ENCODE measurements around the gene BCAS4.
"Not testable (repeated sequence)": the region's sequence is repeated elsewhere in the genome, so short reads cannot be mapped to it uniquely, and the experiment has no call there.

BCAS4 gene

DNA sequence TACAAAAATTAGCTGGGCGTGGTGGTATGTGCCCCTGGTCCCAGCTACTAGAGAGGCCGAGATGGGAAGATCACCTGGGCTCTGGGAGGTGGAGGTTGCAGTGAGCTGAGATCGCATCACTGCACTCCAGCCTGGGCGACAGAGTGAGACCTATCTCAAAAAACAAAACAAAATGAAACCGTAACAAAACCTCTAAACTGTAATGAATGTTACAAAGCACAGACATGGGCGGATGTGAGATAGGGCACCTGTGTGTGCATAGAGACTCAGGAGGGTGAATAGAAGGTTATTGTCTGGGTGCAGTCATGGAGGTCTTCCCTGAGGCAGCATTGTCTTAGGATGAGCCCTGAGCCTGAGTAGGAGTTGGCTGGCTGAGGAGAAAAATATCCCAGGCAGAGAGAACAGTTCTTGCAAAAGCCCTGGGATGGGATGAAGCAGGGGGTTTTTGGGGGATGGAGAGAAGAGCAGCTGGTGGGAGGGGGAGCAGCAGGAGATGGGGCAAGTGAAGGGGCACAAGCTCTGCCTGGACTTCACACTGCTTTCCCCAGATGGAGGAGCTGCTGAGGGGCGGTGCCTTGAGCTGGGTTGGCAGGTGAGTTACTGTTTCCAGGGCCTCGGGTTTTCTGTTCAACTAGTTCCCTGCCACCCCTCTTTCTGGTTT, 5.2 kb downstream of the BCAS4 start:
- DNase-seq = no peak

DNA sequence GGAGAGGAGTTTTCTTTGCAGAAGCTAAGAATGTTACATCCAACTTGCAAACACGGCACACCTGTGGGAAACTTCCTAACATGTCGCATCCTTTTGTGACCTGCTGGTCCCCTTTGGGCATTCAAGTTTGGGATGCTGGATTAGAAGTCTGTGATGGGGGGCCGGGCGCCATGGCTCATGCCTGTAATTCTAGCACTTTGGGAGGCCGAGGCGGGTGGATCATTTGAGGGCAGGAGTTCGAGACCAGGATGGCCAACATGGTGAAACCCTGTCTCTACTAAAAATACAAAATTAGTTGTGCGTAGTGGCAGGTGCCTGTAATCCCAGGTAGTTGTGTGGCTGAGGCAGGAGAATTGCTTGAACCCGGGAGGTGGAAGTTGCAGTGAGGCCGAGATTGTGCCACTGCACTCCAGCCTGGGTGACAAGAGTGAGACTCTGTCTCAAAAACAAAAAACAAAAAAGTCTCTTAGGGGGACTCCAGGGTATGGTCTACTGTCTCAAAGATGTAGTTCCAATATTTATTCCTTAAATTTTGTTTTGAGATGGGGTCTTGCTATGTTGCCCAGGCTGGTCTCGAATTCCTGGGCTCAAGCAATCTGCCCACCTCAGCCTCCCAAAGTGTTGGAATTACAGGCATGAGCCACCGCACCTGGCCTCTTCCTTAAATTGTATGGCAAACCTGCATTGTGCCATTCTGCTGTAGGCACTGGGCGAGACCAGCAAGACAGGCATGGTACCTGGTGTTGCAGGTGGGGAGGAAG, 6.3 kb downstream of the BCAS4 start:
- not testable (repeated sequence) for DNase-seq

DNA sequence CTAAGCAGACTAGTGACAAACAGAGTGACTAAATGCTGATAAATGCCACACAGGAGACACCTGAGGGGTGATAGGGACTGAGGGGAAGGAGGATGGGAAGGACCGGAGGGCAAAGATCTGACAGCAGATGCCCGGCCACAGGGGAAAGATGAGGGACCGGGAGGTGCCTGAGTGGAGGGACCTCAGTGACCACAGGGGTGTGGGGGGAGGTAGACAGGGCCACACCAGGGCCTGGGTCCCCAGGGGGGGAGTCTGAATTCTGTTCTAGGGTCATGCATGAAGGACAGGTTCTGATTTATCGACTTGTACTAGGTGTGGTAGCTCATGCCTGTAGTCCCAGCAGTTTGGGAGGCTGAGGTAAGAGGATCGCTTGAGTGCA, 6.9 kb downstream of the BCAS4 start:
- no peak for DNase-seq

DNA sequence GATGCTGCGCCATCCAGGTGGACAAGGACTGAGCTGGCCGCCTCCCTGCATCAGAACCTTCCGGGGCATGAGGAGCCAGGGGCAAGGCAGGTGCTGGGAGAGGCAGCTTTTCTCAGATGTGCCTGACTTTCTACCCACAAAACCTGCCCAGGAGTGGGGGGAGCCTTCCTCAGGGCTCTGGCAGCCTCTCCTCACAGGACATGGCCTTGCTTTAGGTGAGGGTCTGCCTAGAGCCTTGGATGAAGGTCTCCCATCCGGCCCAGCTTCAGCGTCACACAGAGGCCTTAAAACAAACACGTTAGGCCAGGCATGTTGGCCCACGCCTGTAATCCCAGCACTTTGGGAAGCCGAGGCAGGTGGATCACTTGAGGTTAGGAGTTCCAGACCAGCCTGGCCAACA, 7.4 kb downstream of the BCAS4 start:
- DNase-seq = no peak

DNA sequence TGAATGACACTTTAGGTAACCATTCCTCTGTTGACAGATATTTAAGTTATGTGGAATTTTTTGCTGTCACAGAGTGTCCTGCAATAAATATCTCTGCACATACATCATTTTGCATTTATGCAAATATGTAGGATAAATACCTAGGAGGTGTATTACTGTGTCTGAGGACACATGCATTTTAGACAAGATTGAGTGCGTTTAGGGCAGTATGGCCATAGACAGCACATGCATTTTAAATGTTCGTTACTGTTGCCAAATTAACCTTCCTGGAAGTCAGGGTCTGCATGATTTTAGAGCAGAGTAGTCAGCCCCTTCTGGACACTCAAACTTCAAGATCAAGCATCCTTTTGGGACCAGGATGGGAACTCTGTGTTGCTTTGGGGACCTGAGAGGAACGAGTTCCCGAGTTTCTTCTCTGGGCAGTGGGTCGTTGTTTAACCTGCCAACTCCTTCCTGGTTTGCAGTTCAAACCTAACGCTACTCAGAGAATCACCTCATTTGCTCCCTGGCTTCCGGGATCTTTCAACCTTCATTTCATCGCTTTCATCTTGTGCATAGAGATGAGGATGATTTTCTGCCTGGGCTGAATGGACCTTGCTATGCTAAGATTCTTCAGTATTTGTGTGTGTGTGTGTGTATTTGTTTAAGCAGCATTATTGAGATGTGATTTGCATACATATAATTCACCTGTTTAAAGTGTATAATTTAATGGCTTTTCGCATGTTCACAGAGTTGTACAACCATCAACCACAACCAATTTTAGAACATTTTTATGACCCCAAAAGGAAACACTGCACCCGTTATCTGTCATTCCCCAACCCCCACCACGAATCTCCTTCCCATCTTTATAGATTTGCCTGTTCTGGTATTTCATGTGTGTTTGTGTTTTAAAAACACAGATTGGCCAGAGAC, 9.8 kb downstream of the BCAS4 start:
- no peak for DNase-seq

DNA sequence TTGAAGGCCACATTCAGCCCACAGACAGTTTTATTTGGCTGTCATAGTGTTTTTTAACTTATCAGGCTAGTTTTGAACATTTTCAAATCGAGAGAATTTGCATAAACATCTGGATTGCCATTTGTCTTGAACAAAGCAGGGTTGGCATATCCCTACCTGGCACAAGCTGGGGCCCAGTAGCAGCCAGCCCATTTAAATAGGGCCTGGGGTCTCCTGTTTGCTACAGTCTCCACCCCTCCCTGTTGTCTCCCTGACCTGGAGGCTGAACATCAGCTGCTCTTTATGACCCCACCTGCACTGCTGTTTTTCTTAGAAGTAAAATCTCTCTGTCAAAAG, 10.5 kb downstream of the BCAS4 start:
- DNase-seq = no peak

DNA sequence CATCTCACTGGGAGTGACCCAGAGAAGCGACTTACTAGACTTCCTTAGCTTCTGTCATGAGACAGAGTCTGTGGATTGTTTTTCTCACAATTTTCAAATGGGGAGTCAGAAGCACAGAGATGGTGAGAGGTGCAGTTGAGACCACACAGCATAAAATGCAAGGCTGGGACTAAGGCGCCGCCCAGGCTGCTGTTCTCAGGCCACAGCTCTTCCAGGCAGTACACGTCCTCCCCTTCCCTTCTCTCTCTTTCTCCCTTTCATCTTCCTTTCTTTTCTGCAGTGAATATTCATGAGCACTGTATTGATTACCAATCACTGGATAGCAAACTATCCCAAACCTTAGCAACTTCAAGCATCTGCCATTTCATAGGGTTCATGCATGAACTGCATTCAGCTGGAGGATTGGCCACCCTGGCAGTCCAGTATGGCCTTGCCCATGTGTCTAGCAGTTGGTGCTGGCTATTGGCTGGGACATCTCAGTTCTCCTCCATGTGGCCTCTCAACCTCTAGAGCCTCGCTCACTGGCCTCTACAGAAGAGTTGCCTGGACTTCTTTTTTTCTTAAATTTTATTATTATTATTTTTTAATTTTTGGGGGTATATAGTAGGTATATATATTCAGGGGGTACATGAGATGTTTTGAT, 11.4 kb downstream of the BCAS4 start:
- no peak for DNase-seq

DNA sequence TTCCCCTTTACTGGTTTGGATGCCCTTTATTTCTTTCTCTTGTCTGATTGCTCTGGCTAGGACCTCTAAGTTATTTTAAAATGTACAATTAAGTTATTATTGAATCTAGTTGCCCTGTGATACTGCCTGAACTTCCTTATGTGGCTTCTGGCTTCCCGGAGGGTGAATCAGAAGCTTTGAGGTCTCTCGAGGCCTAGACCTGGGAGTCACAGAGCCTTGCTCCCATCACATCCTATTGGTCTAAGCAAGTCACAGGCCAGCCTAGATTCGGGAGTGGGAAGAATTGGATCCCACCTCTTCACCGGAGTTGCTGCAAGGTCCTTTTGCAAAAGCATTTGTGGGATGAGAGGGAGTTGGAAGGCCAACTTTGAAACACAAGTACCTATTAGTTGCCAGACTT, 15.2 kb downstream of the BCAS4 start:
- no peak for DNase-seq

DNA sequence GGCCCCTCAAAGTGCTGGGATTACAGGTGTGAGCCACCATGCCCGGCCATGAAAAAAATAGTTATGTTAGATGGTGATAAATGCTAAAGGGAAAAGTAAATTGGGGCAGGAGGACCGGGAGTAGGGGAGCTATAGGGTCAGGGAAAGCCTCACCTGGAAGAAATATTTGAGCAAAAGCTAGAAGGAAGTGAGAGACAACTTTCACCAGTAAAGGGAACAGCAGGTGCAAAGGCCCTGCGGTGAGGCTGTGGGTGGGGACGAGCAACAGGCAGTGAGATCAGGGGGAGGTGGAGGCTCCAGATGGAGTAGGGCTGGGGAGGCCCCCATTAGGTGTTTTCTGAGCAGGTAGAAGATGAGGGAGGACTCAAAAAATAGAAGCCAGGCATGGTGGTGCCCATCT, 16.0 kb downstream of the BCAS4 start:
- DNase-seq = no peak

DNA sequence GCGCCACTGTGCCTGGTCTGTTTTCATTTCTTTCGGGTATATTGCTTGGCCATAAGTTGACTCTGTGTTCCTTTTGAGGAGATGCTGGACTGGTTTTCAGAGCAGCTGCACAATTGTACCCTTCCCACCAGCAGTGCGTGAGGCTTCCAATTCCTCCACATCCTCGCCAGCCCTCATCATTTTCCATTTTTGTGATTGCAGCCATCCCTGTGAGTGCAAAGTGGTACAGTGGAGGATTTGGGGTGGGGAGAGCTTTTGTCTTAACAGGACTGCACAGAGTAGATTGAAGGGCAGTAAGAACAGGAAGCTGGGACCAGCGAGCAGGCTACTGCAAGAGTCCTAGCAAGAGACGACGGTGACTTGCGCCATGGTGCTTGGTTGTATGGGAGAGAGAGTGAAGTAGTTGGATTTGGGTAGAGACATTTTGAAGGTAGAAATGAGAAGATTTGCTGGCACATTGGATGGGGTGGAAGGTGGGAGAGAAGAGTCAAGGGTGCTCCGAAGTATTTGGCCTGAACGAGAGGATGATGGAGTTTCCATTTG, 18.3 kb downstream of the BCAS4 start:
- DNase-seq = no peak

DNA sequence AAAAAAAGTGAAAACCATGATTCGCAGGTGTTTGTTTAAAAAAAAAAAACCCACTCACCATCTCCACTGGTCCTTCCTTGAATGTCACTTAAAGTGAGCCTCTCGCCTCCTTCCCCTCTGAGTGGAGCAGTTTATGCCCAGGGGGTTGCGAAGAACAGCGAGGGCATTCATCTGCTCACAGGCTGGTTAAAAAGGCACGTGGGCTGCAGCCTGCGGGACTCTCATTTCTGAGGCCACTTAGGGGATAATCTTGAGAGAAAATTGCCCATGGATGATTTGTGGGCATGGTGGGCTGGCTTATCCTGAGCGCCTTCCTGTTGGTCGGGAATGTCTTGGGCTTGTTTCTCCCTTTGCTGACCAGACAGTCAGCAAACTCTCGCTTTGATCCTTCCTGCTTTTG, 18.9 kb downstream of the BCAS4 start:
- DNase-seq = no peak

DNA sequence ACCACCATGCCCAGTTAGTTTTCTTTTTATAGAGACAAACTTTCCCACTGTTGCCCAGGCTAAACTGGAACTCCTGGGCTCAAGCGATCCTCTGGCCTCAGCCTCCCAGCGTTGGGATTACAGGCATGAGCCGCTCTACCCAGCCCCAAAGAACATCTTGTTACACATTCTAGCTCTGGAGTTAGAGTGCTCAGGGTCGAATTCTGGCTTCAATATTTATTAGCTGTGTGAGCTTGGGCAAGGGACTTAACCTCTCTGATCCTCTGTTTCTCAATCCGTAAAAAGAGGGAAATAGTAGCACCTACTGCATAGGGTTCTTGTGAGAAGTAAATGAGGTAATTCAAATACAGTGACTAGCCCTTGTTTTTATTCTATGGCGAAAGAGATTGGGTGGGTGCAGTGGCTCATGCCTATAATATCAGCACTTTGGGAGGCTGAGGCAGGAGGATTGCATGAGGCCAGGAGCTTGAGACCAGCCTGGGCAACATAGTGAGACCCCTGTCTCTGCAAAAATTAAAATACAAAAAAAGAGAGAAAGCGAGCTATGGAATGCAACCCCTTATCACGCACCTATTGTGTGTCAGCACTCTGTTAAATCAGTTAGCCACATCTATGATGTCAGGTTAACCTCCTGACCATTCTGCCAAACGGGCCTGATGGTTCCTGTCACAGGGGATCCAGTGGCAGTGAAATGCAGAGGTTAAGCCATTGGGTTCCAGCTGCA, 19.7 kb downstream of the BCAS4 start:
- no peak for DNase-seq

DNA sequence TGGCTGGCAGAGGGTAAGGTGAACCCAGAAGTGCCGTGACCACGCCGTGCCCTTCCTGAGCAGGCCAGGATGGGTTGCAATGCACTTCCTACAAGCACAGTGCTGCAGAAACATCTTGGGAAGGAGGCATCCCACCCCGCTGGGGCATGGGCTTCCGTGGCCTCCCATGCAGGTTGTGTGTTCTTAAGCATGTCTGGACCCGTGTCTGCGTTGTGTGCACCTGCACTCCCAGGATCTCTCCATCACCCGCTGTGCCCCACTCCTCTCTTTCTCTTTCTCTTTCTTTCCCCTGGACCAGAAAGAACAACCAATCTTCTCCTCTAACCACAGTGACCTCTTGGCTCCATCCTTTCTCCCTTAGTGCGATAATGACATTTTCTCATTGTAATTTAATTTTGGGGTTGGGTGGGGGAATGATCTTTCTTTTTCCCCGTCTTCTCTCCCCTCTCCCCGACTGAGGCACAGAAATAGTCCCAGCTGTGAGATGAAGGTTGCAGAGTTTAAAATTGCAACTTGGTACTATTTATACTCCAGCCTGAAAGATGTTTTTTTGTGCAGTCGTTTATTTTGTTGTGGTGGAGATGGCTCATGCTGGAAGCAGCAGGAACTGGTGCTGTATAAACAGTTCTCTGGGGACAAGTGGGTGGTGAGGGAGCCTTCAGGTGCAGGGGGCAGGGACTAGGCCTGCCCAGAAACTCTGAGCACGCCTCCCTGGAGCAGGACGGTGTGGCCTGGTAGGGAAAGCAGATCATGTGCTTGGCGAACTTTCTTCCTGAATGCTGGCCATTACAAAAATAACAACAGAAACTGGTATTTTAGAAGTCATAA, 20.5 kb downstream of the BCAS4 start:
- DNase-seq = peak; percentile 42

DNA sequence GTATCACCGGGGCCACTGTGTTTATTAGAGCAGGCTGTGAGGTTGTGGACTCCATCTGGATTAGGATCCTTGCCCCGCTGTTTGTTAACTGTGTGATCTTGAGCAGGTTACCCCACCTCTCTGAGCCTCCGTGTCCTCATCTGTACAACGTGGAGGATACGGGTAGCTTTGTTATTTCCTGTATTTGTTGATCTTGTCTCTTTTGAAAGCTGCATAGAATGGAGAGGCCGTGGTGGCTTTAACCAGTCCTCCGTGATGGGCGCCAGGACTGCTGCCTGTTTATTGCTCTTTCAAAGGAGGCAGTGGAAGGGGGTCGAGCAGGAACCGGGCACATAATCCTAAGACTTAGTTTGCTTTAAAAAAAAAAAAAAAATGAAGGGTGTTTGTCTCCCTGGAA, 22.9 kb downstream of the BCAS4 start:
- DNase-seq = no peak

DNA sequence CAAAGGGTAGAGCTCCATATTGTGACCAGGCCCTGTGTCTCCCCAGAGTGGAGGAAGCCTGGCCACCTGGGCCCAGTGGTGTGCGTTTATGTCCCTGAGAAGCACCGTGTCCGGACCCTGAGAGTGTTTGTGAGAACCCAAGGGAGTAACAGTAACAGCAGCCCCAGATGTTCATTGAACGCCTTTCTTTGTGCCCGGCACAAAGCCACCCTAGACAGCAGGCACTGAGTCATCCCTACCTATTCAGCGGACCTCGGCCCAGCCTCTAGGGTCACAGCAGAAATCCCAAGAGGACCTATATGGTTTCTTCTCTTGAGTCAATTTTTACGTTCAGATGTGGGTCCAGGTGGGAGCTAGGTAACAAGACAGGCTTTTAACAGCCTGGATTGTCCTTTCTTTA, 24.5 kb downstream of the BCAS4 start:
- DNase-seq = no peak

DNA sequence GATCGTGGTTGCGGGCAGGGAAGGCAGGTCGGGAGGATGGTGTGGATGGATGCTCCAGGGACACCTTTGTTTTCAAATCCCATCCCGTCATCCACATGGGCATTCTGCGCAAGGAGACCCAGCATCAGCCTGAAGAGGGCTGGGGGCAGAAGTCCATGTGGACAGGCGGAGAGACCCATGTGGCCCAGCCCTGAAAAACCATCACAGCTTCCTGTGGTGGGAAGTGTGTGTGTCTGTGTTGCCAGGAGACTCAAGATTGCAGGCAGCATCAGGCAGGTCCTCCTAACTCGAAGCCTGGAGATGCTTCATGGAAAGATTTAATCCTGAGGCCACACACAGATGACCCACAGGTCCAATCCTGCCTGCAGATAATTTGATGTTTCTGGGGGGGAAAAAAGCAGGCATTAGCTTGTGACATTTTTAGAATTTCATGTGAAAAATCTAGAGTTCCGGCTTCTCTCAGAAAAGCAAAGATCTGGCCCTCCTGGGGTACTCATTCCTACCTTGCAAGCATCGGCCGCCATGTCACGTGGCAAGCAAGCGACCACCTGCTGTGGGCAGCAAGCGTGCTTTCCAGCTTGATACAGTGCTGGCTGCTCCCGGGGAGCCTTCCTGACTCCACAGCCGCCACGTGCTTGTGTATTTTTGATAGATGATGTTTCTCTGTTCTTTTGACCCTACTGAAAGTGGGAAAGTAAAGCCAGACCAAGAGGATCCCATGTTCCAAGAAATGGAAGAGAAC, 25.8 kb downstream of the BCAS4 start:
- peak; percentile 33 for DNase-seq

DNA sequence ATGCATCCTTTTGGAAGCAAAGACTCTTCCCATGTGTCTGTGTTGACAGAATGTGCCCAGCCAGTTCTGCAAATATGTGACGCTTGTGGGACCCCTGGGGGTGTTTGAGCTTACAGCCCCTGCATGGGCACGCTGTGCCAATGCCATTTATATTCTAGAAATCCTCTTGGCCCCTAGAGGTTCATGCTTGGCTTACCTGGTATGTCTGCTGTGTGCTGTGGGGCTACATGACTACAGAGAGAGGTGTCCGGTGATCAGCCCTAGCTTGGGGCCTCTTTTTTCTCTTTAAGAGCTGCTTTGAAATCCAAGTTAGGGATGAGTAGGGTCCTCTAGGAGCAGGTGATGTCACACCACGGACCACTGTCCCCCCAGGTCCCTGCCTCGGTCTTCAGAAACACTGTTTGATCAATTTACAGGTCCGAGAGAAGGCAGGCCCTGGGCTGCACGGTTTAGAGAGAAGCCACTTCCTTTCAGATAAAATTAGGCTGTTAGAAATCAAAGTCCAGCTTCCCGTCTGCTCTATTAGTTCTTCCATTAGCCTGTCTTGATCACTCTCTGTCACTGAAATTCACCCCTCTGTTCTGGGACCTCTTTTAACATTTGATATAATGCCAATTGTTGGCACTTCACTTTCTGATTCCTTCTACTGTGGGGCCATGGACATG, 26.5 kb downstream of the BCAS4 start:
- no peak for DNase-seq

DNA sequence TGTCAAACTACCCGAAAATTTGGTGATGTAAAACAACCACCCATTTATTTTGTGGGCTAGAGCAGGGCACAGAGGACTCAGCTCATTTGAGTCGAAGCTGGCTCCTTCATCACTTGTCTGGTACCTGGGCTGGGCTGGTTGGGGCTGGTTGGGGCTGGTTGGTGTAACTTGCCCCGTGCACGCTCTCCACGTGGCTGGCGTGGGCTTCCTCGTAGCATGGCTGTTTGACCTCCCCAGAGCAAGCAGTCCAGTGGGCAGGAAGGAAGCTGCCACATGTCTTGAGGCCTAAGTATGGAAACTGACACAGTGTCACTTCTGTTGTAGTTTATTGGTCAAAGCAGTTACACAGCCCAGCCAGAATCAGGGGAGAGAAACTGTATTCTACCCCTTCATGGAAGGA, 27.1 kb downstream of the BCAS4 start:
- no peak for DNase-seq

DNA sequence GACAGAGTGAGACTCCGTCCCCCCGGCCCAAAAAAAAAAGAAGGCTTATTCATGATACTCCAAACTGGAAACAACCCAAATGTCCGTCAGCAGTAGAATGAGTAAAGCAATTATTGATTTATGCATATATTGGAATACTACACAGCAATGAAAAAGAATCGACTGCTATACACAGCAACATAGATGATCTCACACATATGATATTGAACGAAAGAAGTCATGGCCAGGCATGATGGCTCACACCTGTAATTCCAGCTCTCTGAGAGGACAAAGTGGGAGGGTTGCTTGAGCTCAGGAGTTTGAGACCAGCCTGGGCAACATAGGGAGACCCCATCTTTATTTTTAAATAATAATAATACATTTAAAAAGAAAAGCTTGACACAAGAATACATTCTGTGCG, 28.5 kb downstream of the BCAS4 start:
- DNase-seq = no peak

DNA sequence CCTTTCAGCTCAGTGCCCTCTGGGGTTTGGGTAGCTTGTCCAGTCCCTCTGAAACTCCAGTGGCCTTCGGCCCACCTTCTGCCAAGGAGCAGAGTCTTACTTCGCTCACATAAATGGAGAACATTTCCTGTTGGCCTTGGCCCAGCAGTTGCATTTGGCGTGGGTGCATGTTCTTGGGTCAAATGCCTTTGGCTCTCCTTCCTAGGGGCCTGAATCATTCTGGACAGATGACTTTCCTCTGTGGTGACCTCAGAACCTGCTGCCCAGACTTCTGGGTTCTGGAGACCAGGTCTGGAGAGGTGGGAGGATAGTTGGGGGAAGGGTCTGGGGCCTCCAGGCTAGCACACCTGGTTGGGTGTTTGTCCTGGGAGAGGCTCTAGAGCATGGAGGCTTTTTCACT, 29.3 kb downstream of the BCAS4 start:
- peak; percentile 12 for DNase-seq
